PC-9 (cell line): Measurements from ENCODE around the gene MRFAP1L1. TPM values are rescaled to one million over a fixed set of nuclear protein-coding genes. Genes with fewer than 3 reads are reported as not detected.
A peak's percentile ranks its signal among the peaks of the same experiment; 100 is the strongest.
"Not testable (repeated sequence)": the region's sequence is repeated elsewhere in the genome, so short reads cannot be mapped to it uniquely, and the experiment has no call there.

ENCODE experiments used
- Bru-seq: library from RNA; stranded (reverse); fragments of 400-500 nt; gene quantifications from one replicate; lab custom pipeline; 2021; lab: Mats Ljungman, UMichigan
- BruChase-seq, 2 experiments: library from RNA; stranded (reverse); fragments of 400-500 nt; gene quantifications; one replicate each; lab custom pipeline; 2021; lab: Mats Ljungman, UMichigan
- BruUV-seq: library from RNA; stranded (reverse); fragments of 400-500 nt; replicated peaks from 2 replicates; lab custom pipeline; 2021; lab: Mats Ljungman, UMichigan
- CTCF ChIA-PET: fragments of 300-600 bp; sonication (Branson Sonifier 250); formaldehyde crosslinking; loops from one replicate; lab custom pipeline; 2022; ENCODE audit warnings: antibody characterized with exemption; lab: Charles Lee
- POLR2A ChIA-PET: fragments of 300-600 bp; sonication (Branson Sonifier 250); formaldehyde crosslinking; loops from one replicate; lab custom pipeline; 2022; ENCODE audit warnings: antibody characterized with exemption; ENCODE audit not compliant: unreplicated experiment; lab: Charles Lee
- DNase-seq, 2 experiments: peaks; one replicate each; pipeline versions ENCODE4 v3.0.0 to v3.0.0-alpha.2; 2015 to 2022; ENCODE audit warnings: mixed read lengths in 1 of 2
- H2AFZ ChIP-seq: fragments of 200-600 bp; sonication (generic); 2 replicates; pipeline ENCODE4 v1.8.1; 2017; ENCODE audit warnings: antibody characterized with exemption
- H3F3A ChIP-seq: fragments of 200-600 bp; sonication (generic); 2 replicates; pipeline ENCODE4 v1.8.1; 2017; ENCODE audit warnings: antibody characterized with exemption, mild to moderate bottlenecking, low read depth; ENCODE audit not compliant: insufficient read depth
- H3K27ac ChIP-seq: fragments of 200-600 bp; sonication (generic); 2 replicates; pipeline ENCODE4 v1.6.1; 2016; ENCODE audit warnings: mixed run types
- H3K27me3 ChIP-seq: fragments of 200-600 bp; sonication (generic); 2 replicates; pipeline ENCODE4 v1.6.1; 2016; ENCODE audit warnings: low read depth, mixed run types; ENCODE audit not compliant: insufficient read depth
- H3K36me3 ChIP-seq: fragments of 200-600 bp; sonication (generic); 2 replicates; pipeline ENCODE4 v1.6.1; 2016; ENCODE audit warnings: low read depth, mixed run types
- H3K4me1 ChIP-seq: fragments of 200-600 bp; sonication (generic); replicated peaks from 2 replicates; pipeline ENCODE4 v1.6.1; 2016; ENCODE audit warnings: mixed run types; ENCODE audit not compliant: insufficient read depth
- H3K4me2 ChIP-seq: fragments of 200-600 bp; sonication (generic); 2 replicates; pipeline ENCODE4 v1.6.1; 2017; ENCODE audit warnings: mixed run types
- H3K4me3 ChIP-seq: fragments of 200-600 bp; sonication (generic); 2 replicates; pipeline ENCODE4 v1.6.1; 2016; ENCODE audit warnings: mixed run types
- H3K79me2 ChIP-seq: fragments of 200-600 bp; sonication (generic); 2 replicates; pipeline ENCODE4 v1.6.1; 2017; ENCODE audit warnings: low read depth, mixed run types
- H3K9me2 ChIP-seq: fragments of 200-600 bp; sonication (generic); 2 replicates; pipeline ENCODE4 v1.8.1; 2017; ENCODE audit warnings: mild to moderate bottlenecking; ENCODE audit not compliant: insufficient read depth
- H3K9me3 ChIP-seq: fragments of 200-600 bp; sonication (generic); 2 replicates; pipeline ENCODE4 v1.8.1; 2016; ENCODE audit warnings: low read depth; ENCODE audit not compliant: insufficient read depth
- H4K20me1 ChIP-seq: fragments of 200-600 bp; sonication (generic); 2 replicates; pipeline ENCODE4 v1.8.1; 2017; ENCODE audit not compliant: insufficient read depth
- CTCF ChIP-seq: fragments of 200-600 bp; sonication (generic); conservative IDR thresholded peaks from 2 replicates; pipeline ENCODE4 v1.6.1; 2017; ENCODE audit warnings: mixed run types, antibody characterized with exemption, mild to moderate bottlenecking, moderate library complexity
- EZH2 ChIP-seq: fragments of 200-600 bp; sonication (generic); IDR thresholded peaks from 2 replicates; pipeline ENCODE4 v1.8.0; 2017; ENCODE audit warnings: antibody characterized with exemption, low read depth
- intact Hi-C: fragments of 100-400 bp; cut with micrococcal nuclease; formaldehyde crosslinking; loops from one replicate; pipeline ENCODE4 v1.10.0; 2022; ENCODE audit not compliant: unreplicated experiment
- long read RNA-seq: library from polyadenylated mRNA; stranded (forward); transcript quantifications from one replicate; pipeline ENCODE4 v2.0.0, GENCODE V29; 2022
- total RNA-seq: library from RNA; stranded (reverse); gene quantifications from 2 replicates; pipeline ENCODE4 v1.2.3, GENCODE V29; 2021

The MRFAP1L1 gene
- total RNA-seq (51.4 and 52.1 TPM in 2 replicates), Bru-seq, nascent RNA (percentile 96 among the genes with signal in this experiment), BruChase-seq, experiment 1, labeled RNA remaining after a 2-hour chase (percentile 99 among the genes with signal in this experiment), BruChase-seq, experiment 2, labeled RNA remaining after a 6-hour chase (percentile 98 among the genes with signal in this experiment)
- long read RNA-seq, transcript MRFAP1L1-202 (1 exons, 2,127 nt): minor isoform, 5 of 79 reads
- long read RNA-seq, transcript MRFAP1L1-201 (2 exons, 1,593 nt): major isoform, 66 of 79 reads
- long read RNA-seq, partial matches to known transcripts: 0 of 79 reads
- long read RNA-seq, other reads (novel, unspliced or antisense): 8 of 79 reads

- intact Hi-C loops: loop anchor here (1.0 kb wide), 1 partner anchor 14 kb away; no protein-coding TSS in a partner anchor
- peaks cover 18% of the 10 kb centered on the region for H3K4me1 ChIP-seq
- no peak for TF ChIP-seq EZH2
- no peak for TF ChIP-seq CTCF
- no peaks in the 10 kb centered on the region for H3K9me3 ChIP-seq
- no peaks in the 10 kb centered on the region for H3K9me2 ChIP-seq
- H3K4me2 ChIP-seq: peak within 1 kb of the TSS; percentile 90
- ChIA-PET POLR2A (interaction anchor here (0.6 to 1.0 kb wide), 3 partner anchors 15 to 76 kb away, joined by 3 to 6 read pairs (median 4); no protein-coding TSS in a partner anchor), CTCF (interaction anchor here (0.6 to 0.9 kb wide), 3 partner anchors 13 to 69 kb away, joined by 3 to 4 read pairs (median 3); partner anchors contain the start of gene MRFAP1)
- no peaks in the 10 kb centered on the region for H4K20me1 ChIP-seq
- DNase-seq: peak; percentile 87 to 95
- no peaks in the 10 kb centered on the region for H3K27me3 ChIP-seq
- peak within 1 kb of the TSS; percentile 95 for H2AFZ ChIP-seq
- peaks cover 9% of the 10 kb centered on the region; the same call in 1 of the 2 replicates for H3F3A ChIP-seq
- BruUV-seq: TSS peak; percentile 81
- peaks cover 42% of the 10 kb centered on the region for H3K79me2 ChIP-seq
- H3K27ac ChIP-seq: peak within 1 kb of the TSS; percentile 50
- peaks cover 11% of the 10 kb centered on the region for H3K36me3 ChIP-seq
- peak within 1 kb of the TSS; percentile 96 for H3K4me3 ChIP-seq
Measured at GRCh38 chr4:6709230-6710114, at the start of gene MRFAP1L1. Gene MRFAP1L1 (minus strand): TSS chr4:6709865. CDS start chr4:6709629, 236 bp downstream.

GRCh38 chr4:6758728-6759127, 49.1 kb upstream of the MRFAP1L1 start:
- Histone ChIP-seq H3K9me3 (no peaks in the 10 kb centered on the region), H3K27ac (no peak overlapping the region), H3K4me2 (no peak overlapping the region), H3F3A (peaks cover 7% of the 10 kb centered on the region; the same call in 1 of the 2 replicates), H3K36me3 (no peaks in the 10 kb centered on the region), H3K4me1 (peaks cover 39% of the 10 kb centered on the region), H3K27me3 (no peaks in the 10 kb centered on the region), H3K4me3 (no peak overlapping the region), H3K79me2 (no peaks in the 10 kb centered on the region), H3K9me2 (no peaks in the 10 kb centered on the region), H4K20me1 (no peaks in the 10 kb centered on the region), H2AFZ (no peak overlapping the region)
- no TSS peak for BruUV-seq
- TF ChIP-seq CTCF (no peak), EZH2 (no peak)
- intact Hi-C loops: no loop called here
- CTCF ChIA-PET: no interaction called here
- no peak for DNase-seq
- POLR2A ChIA-PET: interaction anchor here (0.6 kb wide), 1 partner anchor 10 kb away, joined by 3 read pairs; no protein-coding TSS in a partner anchor

GRCh38 chr4:6756345-6756744, 46.7 kb upstream of the MRFAP1L1 start:
- CTCF ChIA-PET, BruUV-seq, H3K4me2 ChIP-seq, H3K79me2 ChIP-seq, H3K27me3 ChIP-seq, H3K9me2 ChIP-seq, H3K36me3 ChIP-seq, H3K27ac ChIP-seq, DNase-seq, H4K20me1 ChIP-seq, H3K9me3 ChIP-seq, POLR2A ChIA-PET, H2AFZ ChIP-seq, intact Hi-C loops, H3K4me3 ChIP-seq: not testable (repeated sequence)
- Histone ChIP-seq H3F3A (peaks cover 19% of the 10 kb centered on the region), H3K4me1 (peaks cover 47% of the 10 kb centered on the region)
